Measurements from ENCODE around the gene CCT2.

GRCh38 chr12:69548687-69549086, 36.6 kb upstream of the CCT2 start:
- no peak for TF ChIP-seq SIN3A (IDR thresholded peaks at IDR 0.05; ENCODE audit: borderline replicate concordance, insufficient read depth, low read depth, low read length)
- TF ChIP-seq, protein P1, sequence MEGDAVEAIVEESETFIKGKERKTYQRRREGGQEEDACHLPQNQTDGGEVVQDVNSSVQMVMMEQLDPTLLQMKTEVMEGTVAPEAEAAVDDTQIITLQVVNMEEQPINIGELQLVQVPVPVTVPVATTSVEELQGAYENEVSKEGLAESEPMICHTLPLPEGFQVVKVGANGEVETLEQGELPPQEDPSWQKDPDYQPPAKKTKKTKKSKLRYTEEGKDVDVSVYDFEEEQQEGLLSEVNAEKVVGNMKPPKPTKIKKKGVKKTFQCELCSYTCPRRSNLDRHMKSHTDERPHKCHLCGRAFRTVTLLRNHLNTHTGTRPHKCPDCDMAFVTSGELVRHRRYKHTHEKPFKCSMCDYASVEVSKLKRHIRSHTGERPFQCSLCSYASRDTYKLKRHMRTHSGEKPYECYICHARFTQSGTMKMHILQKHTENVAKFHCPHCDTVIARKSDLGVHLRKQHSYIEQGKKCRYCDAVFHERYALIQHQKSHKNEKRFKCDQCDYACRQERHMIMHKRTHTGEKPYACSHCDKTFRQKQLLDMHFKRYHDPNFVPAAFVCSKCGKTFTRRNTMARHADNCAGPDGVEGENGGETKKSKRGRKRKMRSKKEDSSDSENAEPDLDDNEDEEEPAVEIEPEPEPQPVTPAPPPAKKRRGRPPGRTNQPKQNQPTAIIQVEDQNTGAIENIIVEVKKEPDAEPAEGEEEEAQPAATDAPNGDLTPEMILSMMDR (IDR thresholded peaks at IDR 0.05): no peak
- TF ChIP-seq POLR2AphosphoS5 (IDR thresholded peaks at IDR 0.05; ENCODE audit: low read depth, low read length): no peak
- no peak for TF ChIP-seq REST (IDR thresholded peaks at IDR 0.05; ENCODE audit: insufficient read depth in 1 of 2, low read depth in 2 of 2, low read length in 1 of 2)
- TF ChIP-seq TCF7L2 (IDR thresholded peaks at IDR 0.05; ENCODE audit: low read depth, low read length): no peak
